Mesothelial cell of epicardium (in vitro differentiated cells): Measurements from ENCODE around the gene CHST12. TPM values are rescaled to one million over a fixed set of nuclear protein-coding genes. Genes with fewer than 3 reads are reported as not detected.

Source experiments
- DNase-seq, 2 experiments: peaks; one replicate each; pipeline ENCODE4 v3.0.0; 2021; ENCODE audit warnings: low spot score in 2 of 2; ENCODE audit not compliant: unreplicated experiment in 2 of 2
- H3K27ac Mint-ChIP-seq: 2 replicates; pipeline ENCODE4 v1.8.0; 2021; ENCODE audit warnings: mixed read lengths
- H3K27me3 Mint-ChIP-seq: 2 replicates; pipeline ENCODE4 v1.8.0; 2021; ENCODE audit warnings: low read depth, mixed read lengths
- H3K36me3 Mint-ChIP-seq: 2 replicates; pipeline ENCODE4 v1.8.0; 2021; ENCODE audit warnings: mixed read lengths
- H3K4me1 Mint-ChIP-seq: 2 replicates; pipeline ENCODE4 v1.8.0; 2021; ENCODE audit warnings: mixed read lengths
- H3K4me3 Mint-ChIP-seq: 2 replicates; pipeline ENCODE4 v1.8.0; 2021; ENCODE audit warnings: mild to moderate bottlenecking, moderate library complexity, mixed read lengths
- H3K9me3 Mint-ChIP-seq: 2 replicates; pipeline ENCODE4 v1.8.0; 2021; ENCODE audit warnings: mixed read lengths
- CTCF ChIP-seq: fragments of 200-600 bp; sonication (generic); IDR thresholded peaks from one replicate; pipeline ENCODE4 v1.5.0; 2021; ENCODE audit warnings: antibody characterized with exemption; ENCODE audit not compliant: unreplicated experiment
- total RNA-seq: library from RNA; stranded (reverse); gene quantifications from 3 replicates; pipeline ENCODE4 v1.2.1, GENCODE V29; 2021

Gene CHST12
- total RNA-seq, 1 donor from 2014 or later, result 20.4 TPM

GRCh38 chr7:2379161-2379560 lies 24.2 kb upstream of the CHST12 start:
- H3K27me3 Mint-ChIP-seq, result no peaks in the 10 kb centered on the region
- no peak for TF ChIP-seq CTCF
- no peak for DNase-seq
- H3K4me1 Mint-ChIP-seq, result no peaks in the 10 kb centered on the region
- H3K9me3 Mint-ChIP-seq, result no peaks in the 10 kb centered on the region
- H3K4me3 Mint-ChIP-seq, result no peak overlapping the region
- H3K27ac Mint-ChIP-seq, result no peak overlapping the region
- peaks cover 37% of the 10 kb centered on the region for H3K36me3 Mint-ChIP-seq

- H3K27ac Mint-ChIP-seq, result no peak overlapping the region
- peaks cover 34% of the 10 kb centered on the region for H3K36me3 Mint-ChIP-seq
- no peak overlapping the region for H3K4me3 Mint-ChIP-seq
- no peak for DNase-seq
- no peaks in the 10 kb centered on the region for H3K4me1 Mint-ChIP-seq
- H3K9me3 Mint-ChIP-seq, result no peaks in the 10 kb centered on the region
- no peaks in the 10 kb centered on the region for H3K27me3 Mint-ChIP-seq
- TF ChIP-seq CTCF, result no peak
These were observed 23.5 kb upstream of the CHST12 start for GRCh38 chr7:2379821-2380450.

GRCh38 chr7:2380461-2380860 lies 22.9 kb upstream of the CHST12 start:
- Mint-ChIP-seq H3K27me3 (no peaks in the 10 kb centered on the region), H3K4me1 (no peaks in the 10 kb centered on the region), H3K36me3 (peaks cover 29% of the 10 kb centered on the region), H3K9me3 (no peaks in the 10 kb centered on the region), H3K27ac (no peak overlapping the region), H3K4me3 (no peak overlapping the region)
- no peak for TF ChIP-seq CTCF
- DNase-seq, result no peak

- peak overlapping the region; percentile 25 for H3K27ac Mint-ChIP-seq
- DNase-seq, result no peak
- H3K9me3 Mint-ChIP-seq, result no peaks in the 10 kb centered on the region
- peaks cover 29% of the 10 kb centered on the region for H3K36me3 Mint-ChIP-seq
- no peak for TF ChIP-seq CTCF
- H3K4me3 Mint-ChIP-seq, result no peak overlapping the region
- H3K4me1 Mint-ChIP-seq, result no peaks in the 10 kb centered on the region
- H3K27me3 Mint-ChIP-seq, result no peaks in the 10 kb centered on the region
These were observed 22.2 kb upstream of the CHST12 start for GRCh38 chr7:2381227-2381626.

- no peaks in the 10 kb centered on the region for H3K9me3 Mint-ChIP-seq
- H3K4me3 Mint-ChIP-seq, result no peak overlapping the region
- H3K27me3 Mint-ChIP-seq, result no peaks in the 10 kb centered on the region
- H3K36me3 Mint-ChIP-seq, result peaks cover 26% of the 10 kb centered on the region
- TF ChIP-seq CTCF, result no peak
- DNase-seq, result no peak
- no peaks in the 10 kb centered on the region for H3K4me1 Mint-ChIP-seq
- H3K27ac Mint-ChIP-seq, result peak overlapping the region; percentile 34
These were observed 21.4 kb upstream of the CHST12 start for GRCh38 chr7:2381881-2382509.
